A673 (cell line): ENCODE results near the gene MLLT6. TPM values are rescaled to one million over a fixed set of nuclear protein-coding genes. Genes with fewer than 3 reads are reported as not detected.

Source experiments
- BruUV-seq: library from RNA; stranded (reverse); fragments of 400-500 nt; replicated peaks from 2 replicates; lab custom pipeline; 2021; lab: Mats Ljungman, UMichigan
- CTCF ChIA-PET: fragments of 300-600 bp; sonication (Branson Sonifier 250); formaldehyde crosslinking; loops from one replicate; lab custom pipeline; 2022; ENCODE audit warnings: antibody characterized with exemption; lab: Charles Lee
- POLR2A ChIA-PET: fragments of 300-600 bp; sonication (Branson Sonifier 250); formaldehyde crosslinking; loops from one replicate; lab custom pipeline; 2022; ENCODE audit warnings: antibody characterized with exemption; ENCODE audit not compliant: low non-redundant PET; lab: Charles Lee
- DNase-seq: peaks from one replicate; pipeline ENCODE4 v3.0.0-alpha.2; 2015; ENCODE audit warnings: low spot score
- H3K27ac ChIP-seq: fragments of 200-600 bp; sonication (generic); 2 replicates; pipeline ENCODE4 v1.5.1; 2016; ENCODE audit warnings: mixed run types, low read depth, mild to moderate bottlenecking, mixed read lengths, antibody characterized with exemption, low read length; ENCODE audit not compliant: poor library complexity, severe bottlenecking
- H3K27me3 ChIP-seq: fragments of 200-600 bp; sonication (generic); replicated peaks from 2 replicates; pipeline ENCODE4 v1.6.1; 2017; ENCODE audit warnings: mixed run types, low read depth, mild to moderate bottlenecking, mixed read lengths, antibody characterized with exemption, low read length; ENCODE audit not compliant: insufficient read depth, poor library complexity
- H3K36me3 ChIP-seq: fragments of 200-600 bp; sonication (generic); 2 replicates; pipeline ENCODE4 v1.6.1; 2016; ENCODE audit warnings: mixed run types, mild to moderate bottlenecking, mixed read lengths, antibody characterized with exemption, low read length; ENCODE audit not compliant: insufficient read depth, poor library complexity, severe bottlenecking
- H3K4me1 ChIP-seq: fragments of 200-600 bp; sonication (generic); 2 replicates; pipeline ENCODE4 v1.6.1; 2017; ENCODE audit warnings: mixed run types, mild to moderate bottlenecking, mixed read lengths, antibody characterized with exemption, low read length; ENCODE audit not compliant: insufficient read depth, poor library complexity, severe bottlenecking
- H3K4me3 ChIP-seq: fragments of 200-600 bp; sonication (generic); 2 replicates; pipeline ENCODE4 v1.5.1; 2016; ENCODE audit warnings: low read depth, mixed run types, mild to moderate bottlenecking, mixed read lengths, low read length; ENCODE audit not compliant: poor library complexity, severe bottlenecking
- H3K9me3 ChIP-seq: fragments of 200-600 bp; sonication (generic); 2 replicates; pipeline ENCODE4 v1.6.1; 2016; ENCODE audit warnings: mixed run types, low read depth, mild to moderate bottlenecking, mixed read lengths, antibody characterized with exemption, low read length; ENCODE audit not compliant: poor library complexity, severe bottlenecking
- CTCF ChIP-seq: fragments of 300-800, 200-600 bp; sonication (generic); conservative IDR thresholded peaks from 2 replicates; pipeline ENCODE4 v1.5.1; 2017; ENCODE audit warnings: low read depth, mild to moderate bottlenecking, antibody characterized with exemption, low read length, moderate library complexity, mixed read lengths
- EZH2 ChIP-seq: fragments of 200-600 bp; sonication (generic); IDR thresholded peaks from 2 replicates; pipeline ENCODE4 v1.6.1; 2017; ENCODE audit warnings: borderline replicate concordance, low read depth, mild to moderate bottlenecking, mixed read lengths, antibody characterized with exemption, low read length; ENCODE audit not compliant: poor library complexity, severe bottlenecking
- intact Hi-C: fragments of 100-400 bp; cut with micrococcal nuclease; formaldehyde crosslinking; loops from one replicate; pipeline ENCODE4 v1.10.0; 2022; ENCODE audit not compliant: unreplicated experiment
- total RNA-seq: library from RNA; stranded (reverse); gene quantifications from 2 replicates; pipeline ENCODE4 v1.2.3, GENCODE V29; 2021

The MLLT6 gene
- total RNA-seq, 1 experiment from 2014 or later: 41.4 TPM

GRCh38 chr17:38663125-38663751 lies 41.8 kb upstream of the MLLT6 start:
- TF ChIP-seq CTCF (peak; percentile 65), EZH2 (no peak)
- no peaks in the 10 kb centered on the region for H3K36me3 ChIP-seq
- H3K4me3 ChIP-seq: no peak overlapping the region
- H3K27me3 ChIP-seq: no peaks in the 10 kb centered on the region
- DNase-seq: peak; percentile 59
- no TSS peak for BruUV-seq
- intact Hi-C loops: no loop called here
- ChIA-PET CTCF (interaction anchor here (0.5 to 2.0 kb wide), 3 partner anchors 29 to 154 kb away, joined by 3 to 11 read pairs (median 11); no protein-coding TSS in a partner anchor), POLR2A (interaction anchor here (0.6 kb wide), 1 partner anchor 15 kb away, joined by 4 read pairs; no protein-coding TSS in a partner anchor)
- H3K9me3 ChIP-seq: no peaks in the 10 kb centered on the region
- H3K27ac ChIP-seq: no peak overlapping the region
- H3K4me1 ChIP-seq: no peaks in the 10 kb centered on the region

- ChIA-PET POLR2A (no interaction called here), CTCF (interaction anchor here (1.2 to 2.0 kb wide), 2 partner anchors 106 to 155 kb away, joined by 3 to 11 read pairs; no protein-coding TSS in a partner anchor)
- BruUV-seq: no TSS peak
- no peaks in the 10 kb centered on the region for H3K9me3 ChIP-seq
- H3K4me1 ChIP-seq: no peaks in the 10 kb centered on the region
- no peak for DNase-seq
- intact Hi-C loops: no loop called here
- TF ChIP-seq CTCF (no peak), EZH2 (no peak)
- H3K4me3 ChIP-seq: no peak overlapping the region
- no peak overlapping the region for H3K27ac ChIP-seq
- H3K36me3 ChIP-seq: no peaks in the 10 kb centered on the region
- H3K27me3 ChIP-seq: no peaks in the 10 kb centered on the region
Observed at GRCh38 chr17:38663964-38664644, 41.0 kb upstream of the MLLT6 start.

- POLR2A ChIA-PET: no interaction called here
- Histone ChIP-seq H3K9me3 (no peaks in the 10 kb centered on the region), H3K4me1 (no peaks in the 10 kb centered on the region), H3K36me3 (no peaks in the 10 kb centered on the region), H3K27me3 (peaks cover 4% of the 10 kb centered on the region), H3K4me3 (no peak overlapping the region), H3K27ac (no peak overlapping the region)
- DNase-seq: peak; percentile 64
- no TSS peak for BruUV-seq
- intact Hi-C loops: loop anchor here (5.0 kb wide), 1 partner anchor 110 kb away; no protein-coding TSS in a partner anchor
- TF ChIP-seq EZH2 (no peak), CTCF (peak; percentile 86)
- CTCF ChIA-PET: interaction anchor here (0.7 to 2.5 kb wide), 2 partner anchors 109 to 204 kb away, joined by 5 to 19 read pairs; no protein-coding TSS in a partner anchor
Observed at GRCh38 chr17:38667099-38667786, 37.8 kb upstream of the MLLT6 start.
